ENCODE results near the gene FOXC2.

The FOXC2 gene

DNA sequence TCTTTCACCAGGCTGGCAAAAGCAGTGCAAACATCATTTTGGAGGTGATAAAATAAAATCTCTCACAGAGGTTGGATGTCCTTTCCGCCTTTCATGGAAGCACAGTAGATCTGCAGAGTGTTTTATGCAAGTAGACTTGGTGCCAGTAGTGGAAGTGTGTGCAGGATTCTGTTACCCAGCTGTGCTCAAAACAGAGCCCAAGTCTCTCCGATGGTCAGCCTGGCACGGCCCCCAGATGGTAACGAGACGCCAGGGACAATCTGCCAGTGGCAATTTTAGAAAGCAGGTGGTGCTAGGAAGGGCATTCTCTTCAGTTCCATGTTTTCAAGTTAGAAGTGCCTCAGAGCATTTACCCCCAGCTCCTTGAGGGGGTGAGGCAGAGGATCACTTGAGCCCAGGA lies 10.1 kb upstream of the FOXC2 start:
- DNase-seq (ENCODE audit: low spot score): no peak

DNA sequence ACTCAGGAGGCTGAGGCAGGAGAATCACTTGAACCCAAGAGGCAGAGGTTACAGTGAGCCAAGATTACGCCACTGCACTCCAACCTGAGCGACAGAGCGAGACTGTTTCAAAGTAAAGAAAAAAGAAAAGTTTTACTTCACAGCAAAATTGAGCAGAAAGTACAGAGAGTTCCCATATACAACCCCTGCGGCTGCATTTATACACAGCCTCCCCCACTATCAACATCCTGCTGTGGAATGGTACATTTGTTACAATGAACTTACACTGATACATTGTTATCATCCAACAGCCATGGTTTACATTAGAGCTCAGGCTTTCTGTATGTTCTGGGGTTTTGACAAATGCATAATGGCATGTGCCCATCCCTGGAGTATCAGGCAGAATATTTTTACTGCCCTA lies 9.0 kb upstream of the FOXC2 start:
- no peak for DNase-seq (ENCODE audit: low spot score)

- DNase-seq (ENCODE audit: low spot score): no peak
Measured at GRCh38 chr16:86558355-86559193, 8.1 kb upstream of the FOXC2 start.

DNA sequence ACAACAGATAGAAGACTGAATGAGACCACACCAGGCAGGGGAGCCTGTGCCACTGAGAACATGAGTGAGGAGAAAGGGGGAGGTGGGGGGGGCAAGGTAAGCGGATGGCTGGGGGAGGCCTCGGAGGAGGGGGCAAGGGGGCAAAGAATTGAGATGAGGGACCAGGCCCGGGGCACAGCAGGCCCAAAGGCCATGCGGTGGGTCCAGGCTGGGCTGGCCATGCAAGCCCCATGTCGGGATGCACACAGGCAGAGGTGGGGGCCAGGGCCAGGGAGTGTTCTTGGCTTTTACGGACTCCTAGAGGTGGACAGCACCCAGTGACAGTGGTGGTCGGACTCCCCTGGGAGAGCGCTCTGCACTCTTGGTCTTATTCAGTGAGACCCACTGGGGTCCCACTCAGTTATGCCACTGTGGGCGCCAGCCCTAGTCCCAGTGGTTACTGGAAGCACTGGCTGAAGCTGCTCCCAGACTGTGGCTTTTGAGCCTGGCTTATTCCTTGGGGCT lies 6.8 kb upstream of the FOXC2 start:
- no peak for DNase-seq (ENCODE audit: low spot score)

GRCh38 chr16:86562356-86562755 lies 4.3 kb upstream of the FOXC2 start:
- DNase-seq (ENCODE audit: low spot score): no peak

GRCh38 chr16:86563469-86564345 lies 2.9 kb upstream of the FOXC2 start:
- DNase-seq (ENCODE audit: low spot score): peak; percentile 81

GRCh38 chr16:86565181-86565631 lies 1.4 kb upstream of the FOXC2 start:
- no peak for DNase-seq (ENCODE audit: low spot score)

GRCh38 chr16:86565644-86566511 lies 751 bp upstream of the FOXC2 start:
- DNase-seq (ENCODE audit: low spot score): no peak

DNA sequence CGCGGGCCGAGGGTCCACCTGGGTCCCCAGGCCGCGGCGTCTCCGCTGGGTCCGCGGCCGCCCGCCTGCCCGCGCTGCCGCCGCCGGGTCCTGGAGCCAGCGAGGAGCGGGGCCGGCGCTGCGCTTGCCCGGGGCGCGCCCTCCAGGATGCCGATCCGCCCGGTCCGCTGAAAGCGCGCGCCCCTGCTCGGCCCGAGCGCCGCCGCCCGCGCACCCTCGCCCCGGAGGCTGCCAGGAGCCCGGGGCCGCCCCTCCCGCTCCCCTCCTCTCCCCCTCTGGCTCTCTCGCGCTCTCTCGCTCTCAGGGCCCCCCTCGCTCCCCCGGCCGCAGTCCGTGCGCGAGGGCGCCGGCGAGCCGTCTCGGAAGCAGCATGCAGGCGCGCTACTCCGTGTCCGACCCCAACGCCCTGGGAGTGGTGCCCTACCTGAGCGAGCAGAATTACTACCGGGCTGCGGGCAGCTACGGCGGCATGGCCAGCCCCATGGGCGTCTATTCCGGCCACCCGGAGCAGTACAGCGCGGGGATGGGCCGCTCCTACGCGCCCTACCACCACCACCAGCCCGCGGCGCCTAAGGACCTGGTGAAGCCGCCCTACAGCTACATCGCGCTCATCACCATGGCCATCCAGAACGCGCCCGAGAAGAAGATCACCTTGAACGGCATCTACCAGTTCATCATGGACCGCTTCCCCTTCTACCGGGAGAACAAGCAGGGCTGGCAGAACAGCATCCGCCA lies 504 bp downstream of the FOXC2 start:
- peak; percentile 75 for DNase-seq (ENCODE audit: low spot score)

DNA sequence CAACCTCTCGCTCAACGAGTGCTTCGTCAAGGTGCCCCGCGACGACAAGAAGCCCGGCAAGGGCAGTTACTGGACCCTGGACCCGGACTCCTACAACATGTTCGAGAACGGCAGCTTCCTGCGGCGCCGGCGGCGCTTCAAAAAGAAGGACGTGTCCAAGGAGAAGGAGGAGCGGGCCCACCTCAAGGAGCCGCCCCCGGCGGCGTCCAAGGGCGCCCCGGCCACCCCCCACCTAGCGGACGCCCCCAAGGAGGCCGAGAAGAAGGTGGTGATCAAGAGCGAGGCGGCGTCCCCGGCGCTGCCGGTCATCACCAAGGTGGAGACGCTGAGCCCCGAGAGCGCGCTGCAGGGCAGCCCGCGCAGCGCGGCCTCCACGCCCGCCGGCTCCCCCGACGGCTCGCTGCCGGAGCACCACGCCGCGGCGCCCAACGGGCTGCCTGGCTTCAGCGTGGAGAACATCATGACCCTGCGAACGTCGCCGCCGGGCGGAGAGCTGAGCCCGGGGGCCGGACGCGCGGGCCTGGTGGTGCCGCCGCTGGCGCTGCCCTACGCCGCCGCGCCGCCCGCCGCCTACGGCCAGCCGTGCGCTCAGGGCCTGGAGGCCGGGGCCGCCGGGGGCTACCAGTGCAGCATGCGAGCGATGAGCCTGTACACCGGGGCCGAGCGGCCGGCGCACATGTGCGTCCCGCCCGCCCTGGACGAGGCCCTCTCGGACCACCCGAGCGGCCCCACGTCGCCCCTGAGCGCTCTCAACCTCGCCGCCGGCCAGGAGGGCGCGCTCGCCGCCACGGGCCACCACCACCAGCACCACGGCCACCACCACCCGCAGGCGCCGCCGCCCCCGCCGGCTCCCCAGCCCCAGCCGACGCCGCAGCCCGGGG lies 1.3 kb downstream of the FOXC2 start:
- peak; percentile 70 for DNase-seq (ENCODE audit: low spot score)

DNA sequence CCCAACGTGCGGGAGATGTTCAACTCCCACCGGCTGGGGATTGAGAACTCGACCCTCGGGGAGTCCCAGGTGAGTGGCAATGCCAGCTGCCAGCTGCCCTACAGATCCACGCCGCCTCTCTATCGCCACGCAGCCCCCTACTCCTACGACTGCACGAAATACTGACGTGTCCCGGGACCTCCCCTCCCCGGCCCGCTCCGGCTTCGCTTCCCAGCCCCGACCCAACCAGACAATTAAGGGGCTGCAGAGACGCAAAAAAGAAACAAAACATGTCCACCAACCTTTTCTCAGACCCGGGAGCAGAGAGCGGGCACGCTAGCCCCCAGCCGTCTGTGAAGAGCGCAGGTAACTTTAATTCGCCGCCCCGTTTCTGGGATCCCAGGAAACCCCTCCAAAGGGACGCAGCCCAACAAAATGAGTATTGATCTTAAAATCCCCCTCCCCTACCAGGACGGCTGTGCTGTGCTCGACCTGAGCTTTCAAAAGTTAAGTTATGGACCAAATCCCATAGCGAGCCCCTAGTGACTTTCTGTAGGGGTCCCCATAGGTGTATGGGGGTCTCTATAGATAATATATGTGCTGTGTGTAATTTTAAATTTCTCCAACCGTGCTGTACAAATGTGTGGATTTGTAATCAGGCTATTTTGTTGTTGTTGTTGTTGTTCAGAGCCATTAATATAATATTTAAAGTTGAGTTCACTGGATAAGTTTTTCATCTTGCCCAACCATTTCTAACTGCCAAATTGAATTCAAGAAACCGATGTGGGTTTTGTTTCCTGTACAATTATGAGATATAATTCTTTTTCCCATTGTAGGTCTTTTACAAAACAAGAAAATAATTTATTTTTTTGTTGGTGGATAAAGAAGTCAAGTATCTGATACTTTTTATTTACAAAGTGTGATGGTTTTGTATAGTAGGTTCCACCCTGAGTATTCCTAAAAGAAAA lies 2.3 kb downstream of the FOXC2 start:
- DNase-seq (ENCODE audit: low spot score): no peak

DNA sequence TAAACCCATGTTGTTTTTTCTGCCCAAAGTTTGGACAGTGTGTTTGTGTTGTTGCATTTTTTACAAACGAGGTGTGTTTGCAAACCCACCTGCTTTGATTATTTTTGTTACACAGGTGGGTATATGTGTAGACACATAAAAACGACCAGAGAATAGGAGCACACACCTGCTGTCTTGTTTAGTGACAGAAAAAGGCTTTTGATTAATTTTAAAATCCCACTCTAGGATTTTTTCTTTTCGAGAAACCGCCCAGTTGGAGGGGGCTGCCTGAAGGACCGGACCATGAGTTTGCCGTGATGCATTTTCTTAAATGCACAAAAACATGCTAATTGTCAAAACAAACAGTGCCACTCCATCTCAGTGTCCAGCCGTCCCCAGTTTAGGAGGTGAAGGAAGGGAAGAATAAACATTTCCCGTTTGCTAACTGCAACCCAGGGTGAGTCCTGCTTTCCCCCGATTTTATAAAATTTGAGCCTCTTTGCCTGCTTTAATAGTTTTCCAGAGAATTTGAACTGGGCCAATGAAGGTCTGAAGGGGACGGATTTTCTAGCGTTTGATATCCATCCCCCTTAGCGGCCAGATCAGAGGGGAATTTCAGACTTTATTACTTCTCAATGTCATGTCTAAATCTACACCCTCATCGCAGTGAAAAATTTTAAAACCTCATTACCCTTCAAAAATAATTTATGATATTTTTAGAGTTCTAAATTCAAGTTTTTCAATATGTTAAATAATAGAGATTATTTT lies 3.2 kb downstream of the FOXC2 start:
- no peak for DNase-seq (ENCODE audit: low spot score)

- DNase-seq (ENCODE audit: low spot score): no peak
Measured at GRCh38 chr16:86570558-86571529, 4.2 kb downstream of the FOXC2 start.

DNA sequence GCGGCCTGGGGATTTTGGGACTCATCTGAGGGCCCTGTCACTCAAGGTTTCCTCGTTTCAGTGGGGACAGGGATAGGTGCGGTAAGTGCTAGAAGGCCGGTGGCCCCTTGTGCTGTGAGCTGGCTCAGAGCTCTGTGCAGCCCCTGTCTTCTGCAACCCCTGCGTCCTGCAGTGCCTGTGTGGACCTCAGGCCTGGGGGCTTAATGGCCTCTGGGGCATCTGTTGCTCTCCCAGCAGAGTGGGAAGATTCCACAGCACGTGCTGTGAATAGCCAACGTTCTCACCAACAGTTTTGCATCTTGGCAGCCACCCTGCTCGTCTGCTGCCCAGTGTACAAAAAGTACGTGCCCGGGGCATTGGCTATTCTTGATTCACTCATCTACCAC lies 4.9 kb downstream of the FOXC2 start:
- no peak for DNase-seq (ENCODE audit: low spot score)

GRCh38 chr16:86572041-86572521 lies 5.5 kb downstream of the FOXC2 start:
- DNase-seq (ENCODE audit: low spot score): no peak

- no peak for DNase-seq (ENCODE audit: low spot score)
Measured at GRCh38 chr16:86572606-86573005, 6.0 kb downstream of the FOXC2 start.

DNA sequence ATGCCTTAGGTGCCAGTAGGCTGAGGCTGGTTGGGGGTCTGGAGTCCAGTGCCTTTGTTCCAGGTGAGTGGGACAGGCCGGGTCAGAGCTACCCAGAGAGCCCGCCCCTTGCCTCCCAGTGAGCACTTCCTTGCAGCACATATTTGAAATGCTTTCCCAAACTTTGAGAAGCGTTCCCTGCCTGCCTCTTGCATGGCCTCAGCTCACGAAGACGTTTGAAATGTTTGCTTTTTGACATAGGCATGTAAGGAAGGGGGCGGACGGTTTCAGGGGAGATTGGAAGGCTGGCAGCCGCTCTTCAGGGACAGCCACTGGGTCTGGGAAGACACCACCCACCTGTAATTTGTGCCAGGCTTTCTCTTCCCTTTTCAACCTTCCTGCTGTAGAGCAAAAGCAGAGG lies 6.6 kb downstream of the FOXC2 start:
- no peak for DNase-seq (ENCODE audit: low spot score)

Measured in AG08396 (cell line).